ENCODE measurements around the gene HDAC11.

The HDAC11 gene

GRCh38 chr3:13542142-13542541, 62.0 kb downstream of the HDAC11 start:
- DNase-seq (ENCODE audit: low read depth in 2 of 2) = no peak

GRCh38 chr3:13543253-13543652, 63.1 kb downstream of the HDAC11 start:
- no peak for DNase-seq (ENCODE audit: low read depth in 2 of 2)

GRCh38 chr3:13544293-13544831, 64.3 kb downstream of the HDAC11 start:
- DNase-seq (ENCODE audit: low read depth in 2 of 2) = peak in 1 of 2 donors; percentile 27

GRCh38 chr3:13544951-13545651, 65.0 kb downstream of the HDAC11 start:
- no peak for DNase-seq (ENCODE audit: low read depth in 2 of 2)

- no peak for DNase-seq (ENCODE audit: low read depth in 2 of 2)
Measured at GRCh38 chr3:13545952-13546454, 65.9 kb downstream of the HDAC11 start.

- no peak for DNase-seq (ENCODE audit: low read depth in 2 of 2)
Measured at GRCh38 chr3:13546667-13547171, 66.6 kb downstream of the HDAC11 start.

- no peak for DNase-seq (ENCODE audit: low read depth in 2 of 2)
Measured at GRCh38 chr3:13547591-13548371, 67.7 kb downstream of the HDAC11 start.

- no peak for DNase-seq (ENCODE audit: low read depth in 2 of 2)
Measured at GRCh38 chr3:13548696-13549622, 68.9 kb downstream of the HDAC11 start, which contains the start of gene FBLN2. FBLN2 (plus strand) TSS chr3:13549125; CDS start chr3:13570356, 21,231 bp downstream.

- DNase-seq (ENCODE audit: low read depth in 2 of 2) = peak in 1 of 2 donors; percentile 3
Measured at GRCh38 chr3:13549623-13550422, 69.7 kb downstream of the HDAC11 start.

GRCh38 chr3:13550423-13550690, 70.3 kb downstream of the HDAC11 start:
- no peak for DNase-seq (ENCODE audit: low read depth in 2 of 2)

- no peak for DNase-seq (ENCODE audit: low read depth in 2 of 2)
Measured at GRCh38 chr3:13550791-13551360, 70.8 kb downstream of the HDAC11 start.

GRCh38 chr3:13552857-13553652, 72.9 kb downstream of the HDAC11 start:
- no peak for DNase-seq (ENCODE audit: low read depth in 2 of 2)

GRCh38 chr3:13553686-13554085, 73.6 kb downstream of the HDAC11 start:
- no peak for DNase-seq (ENCODE audit: low read depth in 2 of 2)

GRCh38 chr3:13555753-13556152, 75.6 kb downstream of the HDAC11 start:
- DNase-seq (ENCODE audit: low read depth in 2 of 2) = no peak
